OCI-LY1 (cell line): ENCODE measurements around the gene DHFR.

ENCODE experiments used
- H2AFZ ChIP-seq: fragments of 200-600 bp; sonication (generic), shearing (Covaris generic); 2 replicates; pipeline ENCODE4 v1.6.0; 2014; ENCODE audit warnings: antibody characterized with exemption, mild to moderate bottlenecking, low read length
- H3F3A ChIP-seq: fragments of 200-600 bp; sonication (generic), shearing (Covaris generic); 2 replicates; pipeline ENCODE4 v1.6.0; 2014; ENCODE audit warnings: mild to moderate bottlenecking, antibody characterized with exemption, low read length, moderate library complexity; ENCODE audit not compliant: insufficient read depth
- H3K27ac ChIP-seq: fragments of 200-600 bp; sonication (generic); 2 replicates; pipeline ENCODE4 v1.5.1; 2014; ENCODE audit warnings: low read length, mixed run types, mild to moderate bottlenecking, low read depth; ENCODE audit not compliant: poor library complexity, severe bottlenecking
- H3K27me3 ChIP-seq: fragments of 200-600 bp; sonication (generic); 2 replicates; pipeline ENCODE4 v1.6.0; 2014; ENCODE audit warnings: antibody characterized with exemption, mild to moderate bottlenecking, low read length, moderate library complexity; ENCODE audit not compliant: insufficient read depth
- H3K36me3 ChIP-seq: fragments of 200-600 bp; sonication (generic); 2 replicates; pipeline ENCODE4 v1.6.1; 2014; ENCODE audit warnings: mild to moderate bottlenecking, antibody characterized with exemption, low read length, moderate library complexity, mixed read lengths; ENCODE audit not compliant: insufficient read depth
- H3K4me1 ChIP-seq: fragments of 200-600 bp; sonication (generic); 2 replicates; pipeline ENCODE4 v1.5.1; 2014; ENCODE audit warnings: mild to moderate bottlenecking, low read length, moderate library complexity; ENCODE audit not compliant: insufficient read depth, severe bottlenecking
- H3K4me2 ChIP-seq: fragments of 200-600 bp; sonication (generic), shearing (Covaris generic); 2 replicates; pipeline ENCODE4 v1.6.1; 2014; ENCODE audit warnings: low read length
- H3K4me3 ChIP-seq: fragments of 200-600 bp; sonication (generic); 2 replicates; pipeline ENCODE4 v1.5.1; 2014; ENCODE audit warnings: low read length, low read depth, mild to moderate bottlenecking, mixed read lengths; ENCODE audit not compliant: poor library complexity, severe bottlenecking
- H3K79me2 ChIP-seq: fragments of 200-600 bp; shearing (Covaris generic); 2 replicates; pipeline ENCODE4 v1.6.1; 2016; ENCODE audit warnings: mixed run types, low read length, mixed read lengths; ENCODE audit not compliant: insufficient read depth
- H3K9ac ChIP-seq: fragments of 200-600 bp; sonication (generic), shearing (Covaris generic); 2 replicates; pipeline ENCODE4 v1.6.1; 2014; ENCODE audit warnings: mild to moderate bottlenecking, low read length, mixed read lengths
- H3K9me2 ChIP-seq: fragments of 200-600 bp; sonication (generic), shearing (Covaris generic); 2 replicates; pipeline ENCODE4 v1.6.1; 2014; ENCODE audit warnings: low read depth, mild to moderate bottlenecking, low read length, mixed read lengths
- H3K9me3 ChIP-seq: fragments of 200-600 bp; shearing (Covaris generic); 2 replicates; pipeline ENCODE4 v1.6.1; 2014; ENCODE audit warnings: low read length, mixed read lengths
- H4K20me1 ChIP-seq: fragments of 200-600 bp; sonication (generic), shearing (Covaris generic); 2 replicates; pipeline ENCODE4 v1.6.0; 2016; ENCODE audit warnings: mild to moderate bottlenecking, low read length; ENCODE audit not compliant: insufficient read depth
- CTCF ChIP-seq: fragments of 200-600 bp; sonication (generic), shearing (Covaris generic); IDR thresholded peaks from 2 replicates; pipeline ENCODE4 v1.5.1; 2017; ENCODE audit warnings: mild to moderate bottlenecking, antibody characterized with exemption, low read length, moderate library complexity, mixed read lengths
- EZH2 ChIP-seq: fragments of 200-600 bp; sonication (generic), shearing (Covaris generic); IDR thresholded peaks from 2 replicates; pipeline ENCODE4 v1.8.0; 2017; ENCODE audit warnings: borderline replicate concordance, mixed run types, mild to moderate bottlenecking, antibody characterized with exemption, low read length, moderate library complexity, mixed read lengths

The DHFR gene

DNA sequence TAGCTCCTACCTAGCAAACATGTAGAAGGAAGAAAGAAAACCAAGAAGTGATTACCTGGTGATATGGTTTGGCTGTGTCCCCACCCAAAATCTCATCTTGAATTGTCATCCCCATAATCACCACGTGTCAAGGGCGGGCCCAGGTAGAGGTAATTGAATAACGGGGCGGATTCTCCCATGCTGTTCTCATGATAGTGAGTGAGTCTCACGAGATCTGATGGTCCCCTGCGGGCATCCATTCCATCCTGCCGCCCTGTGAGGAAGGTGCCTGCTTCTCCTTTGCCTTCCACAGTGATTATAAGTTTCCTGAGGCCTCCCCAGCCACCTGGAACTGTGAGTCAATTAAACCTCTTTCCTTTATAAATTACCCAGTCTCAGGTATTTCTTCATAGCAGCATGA, 57.3 kb downstream of the DHFR start:
- Histone ChIP-seq H3K4me2 (no peak overlapping the region), H3K9me3 (no peaks in the 10 kb centered on the region), H3F3A (no peaks in the 10 kb centered on the region), H3K79me2 (no peaks in the 10 kb centered on the region), H3K9me2 (no peaks in the 10 kb centered on the region), H2AFZ (no peak overlapping the region), H3K4me3 (no peak overlapping the region), H3K9ac (no peak overlapping the region), H3K4me1 (no peaks in the 10 kb centered on the region), H3K36me3 (no peaks in the 10 kb centered on the region), H4K20me1 (no peaks in the 10 kb centered on the region), H3K27me3 (no peaks in the 10 kb centered on the region), H3K27ac (no peak overlapping the region)
- TF ChIP-seq EZH2: no peak
- no peak for TF ChIP-seq CTCF

- Histone ChIP-seq H3K27me3 (no peaks in the 10 kb centered on the region), H2AFZ (no peak overlapping the region), H3K9ac (no peak overlapping the region), H3K79me2 (no peaks in the 10 kb centered on the region), H3F3A (no peaks in the 10 kb centered on the region), H3K4me2 (no peak overlapping the region), H3K4me1 (no peaks in the 10 kb centered on the region), H3K4me3 (no peak overlapping the region), H3K27ac (no peak overlapping the region), H3K9me2 (no peaks in the 10 kb centered on the region), H4K20me1 (no peaks in the 10 kb centered on the region), H3K9me3 (no peaks in the 10 kb centered on the region), H3K36me3 (no peaks in the 10 kb centered on the region)
- TF ChIP-seq CTCF (no peak), EZH2 (no peak)
These were observed 60.0 kb downstream of the DHFR start for GRCh38 chr5:80594810-80595209.

- Histone ChIP-seq H3F3A (no peaks in the 10 kb centered on the region), H3K27ac (no peak overlapping the region), H3K79me2 (no peaks in the 10 kb centered on the region), H3K4me3 (no peak overlapping the region), H3K9me3 (no peaks in the 10 kb centered on the region), H3K9me2 (no peaks in the 10 kb centered on the region), H3K36me3 (no peaks in the 10 kb centered on the region), H3K27me3 (no peaks in the 10 kb centered on the region), H3K4me2 (no peak overlapping the region), H3K9ac (no peak overlapping the region), H2AFZ (no peak overlapping the region), H3K4me1 (no peaks in the 10 kb centered on the region), H4K20me1 (no peaks in the 10 kb centered on the region)
- TF ChIP-seq CTCF (no peak), EZH2 (no peak)
These were observed 62.0 kb downstream of the DHFR start for GRCh38 chr5:80592761-80593160.
